ENCODE results near the gene NPEPL1. TPM values are rescaled to one million over a fixed set of nuclear protein-coding genes. Genes with fewer than 3 reads are reported as not detected.
"Not testable (repeated sequence)": the region's sequence is repeated elsewhere in the genome, so short reads cannot be mapped to it uniquely, and the experiment has no call there.

NPEPL1 gene
- total RNA-seq, 1 experiment from 2014 or later: 31.1 TPM

DNA sequence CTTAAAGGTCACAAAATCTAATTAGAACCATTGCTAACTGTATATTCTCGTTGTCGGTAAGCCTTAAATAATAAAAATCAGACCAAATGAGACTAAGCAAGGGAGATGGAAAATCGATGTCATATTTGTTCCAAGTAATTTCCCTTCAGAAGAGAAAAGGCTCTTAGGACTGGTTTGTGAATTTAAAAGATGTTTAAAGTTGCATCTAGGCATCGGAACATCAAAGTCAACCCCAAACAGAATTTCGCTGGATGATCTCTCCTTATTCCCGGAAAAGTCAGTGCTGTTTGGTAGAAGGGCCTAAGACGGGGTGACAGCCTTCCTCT lies 63.8 kb downstream of the NPEPL1 start:
- no peak overlapping the region for H2BK15ac ChIP-seq (ENCODE audit: low read depth, low read length)
- WGBS (ENCODE audit: extremely low coverage, insufficient read length, low lambda C conversion rate): no CpG with 5 or more reads among the region's 7 CpGs
- DNase-seq: no peak
- no peak overlapping the region for H3K56ac ChIP-seq (ENCODE audit: insufficient read length, low read depth, low read length)
- no peaks in the 10 kb centered on the region for H4K20me1 ChIP-seq (ENCODE audit: control insufficient read depth, insufficient read depth, insufficient read length)
- H3K23ac ChIP-seq (ENCODE audit: insufficient read length, low read depth, low read length): no peak overlapping the region
- H2AFZ ChIP-seq (ENCODE audit: low read length): no peak overlapping the region
- no peaks in the 10 kb centered on the region for H3K79me1 ChIP-seq (ENCODE audit: insufficient read depth, low read depth, low read length, poor library complexity, severe bottlenecking)
- H4K91ac ChIP-seq (ENCODE audit: insufficient read length, low read depth, low read length): no peak overlapping the region
- H2BK5ac ChIP-seq (ENCODE audit: insufficient read length, low read length): no peak overlapping the region
- H4K8ac ChIP-seq (replicated peaks; ENCODE audit: insufficient read length, low read depth, low read length): no peak overlapping the region
- no peaks in the 10 kb centered on the region; the same call in 1 of the 2 replicates for H3K27me3 ChIP-seq (ENCODE audit: insufficient read depth, low read length)
- no peak overlapping the region for H3T11ph ChIP-seq (ENCODE audit: low read length)
- no peak overlapping the region for H2BK120ac ChIP-seq (ENCODE audit: low read depth, low read length, poor library complexity, severe bottlenecking)
- no peaks in the 10 kb centered on the region for H3K79me2 ChIP-seq (ENCODE audit: insufficient read depth, low read length)
- H3K9ac ChIP-seq (ENCODE audit: extremely low read depth, insufficient read length, low read length): no peak overlapping the region
- peaks cover 15% of the 10 kb centered on the region for H3K4me1 ChIP-seq (ENCODE audit: insufficient read depth, low read length)
- Mint-ChIP-seq H3K4me3 (no peak overlapping the region), H3K27ac (no peak overlapping the region), H3K4me1 (peaks cover 38 to 48% of the 10 kb centered on the region in 2 experiments), H3K36me3 (ENCODE audit: insufficient read depth in 1 of 3, low read depth in 3 of 3) (peaks cover 0 to 6% (median 3%) of the 10 kb centered on the region in 3 experiments; a peak in 3 of 7 replicates), H3K27me3 (ENCODE audit: low read depth) (peaks cover 81% of the 10 kb centered on the region), H3K9me3 (peaks cover 0 to 2% of the 10 kb centered on the region in 2 experiments; a peak in 2 of 5 replicates)
- H4K5ac ChIP-seq (ENCODE audit: insufficient read length, low read depth, low read length): no peak overlapping the region
- H3K4me2 ChIP-seq (ENCODE audit: insufficient read depth, insufficient read length, low read length): no peak overlapping the region
- no peak overlapping the region for H3K4ac ChIP-seq (ENCODE audit: low read depth, low read length)
- H2AK5ac ChIP-seq (ENCODE audit: insufficient read length, low read length): no peak overlapping the region
- H3K18ac ChIP-seq (ENCODE audit: insufficient read length, low read depth, low read length): no peak overlapping the region
- TF ChIP-seq, protein P1, sequence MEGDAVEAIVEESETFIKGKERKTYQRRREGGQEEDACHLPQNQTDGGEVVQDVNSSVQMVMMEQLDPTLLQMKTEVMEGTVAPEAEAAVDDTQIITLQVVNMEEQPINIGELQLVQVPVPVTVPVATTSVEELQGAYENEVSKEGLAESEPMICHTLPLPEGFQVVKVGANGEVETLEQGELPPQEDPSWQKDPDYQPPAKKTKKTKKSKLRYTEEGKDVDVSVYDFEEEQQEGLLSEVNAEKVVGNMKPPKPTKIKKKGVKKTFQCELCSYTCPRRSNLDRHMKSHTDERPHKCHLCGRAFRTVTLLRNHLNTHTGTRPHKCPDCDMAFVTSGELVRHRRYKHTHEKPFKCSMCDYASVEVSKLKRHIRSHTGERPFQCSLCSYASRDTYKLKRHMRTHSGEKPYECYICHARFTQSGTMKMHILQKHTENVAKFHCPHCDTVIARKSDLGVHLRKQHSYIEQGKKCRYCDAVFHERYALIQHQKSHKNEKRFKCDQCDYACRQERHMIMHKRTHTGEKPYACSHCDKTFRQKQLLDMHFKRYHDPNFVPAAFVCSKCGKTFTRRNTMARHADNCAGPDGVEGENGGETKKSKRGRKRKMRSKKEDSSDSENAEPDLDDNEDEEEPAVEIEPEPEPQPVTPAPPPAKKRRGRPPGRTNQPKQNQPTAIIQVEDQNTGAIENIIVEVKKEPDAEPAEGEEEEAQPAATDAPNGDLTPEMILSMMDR (conservative IDR thresholded peaks at IDR 0.05): no peak
- H3K14ac ChIP-seq (ENCODE audit: insufficient read depth, low read length): no peak overlapping the region
- no peak overlapping the region for H2BK20ac ChIP-seq (ENCODE audit: low read depth, low read length, poor library complexity, severe bottlenecking)
- H2BK12ac ChIP-seq (ENCODE audit: insufficient read length, low read depth, low read length): no peak overlapping the region
- no peak overlapping the region for H3K27ac ChIP-seq (ENCODE audit: insufficient read length, low read depth, low read length)
- no peaks in the 10 kb centered on the region for H3K23me2 ChIP-seq (ENCODE audit: insufficient read length, low read depth, low read length, poor library complexity, severe bottlenecking)
- no peaks in the 10 kb centered on the region for H3K9me3 ChIP-seq (ENCODE audit: control insufficient read depth, low read depth, low read length)

DNA sequence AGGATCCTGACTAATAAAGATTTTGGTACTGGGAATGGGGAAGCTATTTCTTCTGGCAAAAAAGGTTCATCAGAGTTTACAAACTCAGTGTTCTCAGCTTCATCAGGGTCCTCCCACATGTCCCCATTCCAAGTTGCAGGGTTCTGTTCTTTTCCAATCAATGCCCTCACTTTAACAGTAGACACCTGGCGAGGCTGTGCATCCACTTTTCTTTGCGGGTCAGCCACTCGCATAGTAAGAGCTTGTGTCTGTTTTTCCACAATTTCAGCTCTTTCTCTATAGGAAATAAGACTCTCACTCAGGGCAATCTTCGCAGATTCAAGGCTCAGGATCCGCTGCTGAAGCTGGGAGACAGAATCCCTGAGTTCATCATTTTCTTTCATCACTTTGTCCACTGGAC lies 65.0 kb downstream of the NPEPL1 start:
- not testable (repeated sequence) for H3T11ph ChIP-seq (ENCODE audit: low read length); H4K91ac ChIP-seq (ENCODE audit: insufficient read length, low read depth, low read length); H3K14ac ChIP-seq (ENCODE audit: insufficient read depth, low read length); H2BK5ac ChIP-seq (ENCODE audit: insufficient read length, low read length); H3K23ac ChIP-seq (ENCODE audit: insufficient read length, low read depth, low read length); H3K9me3 ChIP-seq (ENCODE audit: control insufficient read depth, low read depth, low read length); H3K36me3 Mint-ChIP-seq (ENCODE audit: insufficient read depth in 1 of 3, low read depth in 3 of 3); H3K79me2 ChIP-seq (ENCODE audit: insufficient read depth, low read length); H2BK20ac ChIP-seq (ENCODE audit: low read depth, low read length, poor library complexity, severe bottlenecking); H3K18ac ChIP-seq (ENCODE audit: insufficient read length, low read depth, low read length); H3K9me3 Mint-ChIP-seq; H2AK5ac ChIP-seq (ENCODE audit: insufficient read length, low read length); H3K27ac Mint-ChIP-seq; H3K27me3 ChIP-seq (ENCODE audit: insufficient read depth, low read length); H3K79me1 ChIP-seq (ENCODE audit: insufficient read depth, low read depth, low read length, poor library complexity, severe bottlenecking); H4K5ac ChIP-seq (ENCODE audit: insufficient read length, low read depth, low read length); H3K27ac ChIP-seq (ENCODE audit: insufficient read length, low read depth, low read length); H3K4me3 Mint-ChIP-seq; H2AFZ ChIP-seq (ENCODE audit: low read length); H4K8ac ChIP-seq (replicated peaks; ENCODE audit: insufficient read length, low read depth, low read length); H3K4ac ChIP-seq (ENCODE audit: low read depth, low read length); H3K23me2 ChIP-seq (ENCODE audit: insufficient read length, low read depth, low read length, poor library complexity, severe bottlenecking); H3K56ac ChIP-seq (ENCODE audit: insufficient read length, low read depth, low read length); H2BK15ac ChIP-seq (ENCODE audit: low read depth, low read length); H2BK12ac ChIP-seq (ENCODE audit: insufficient read length, low read depth, low read length); H2BK120ac ChIP-seq (ENCODE audit: low read depth, low read length, poor library complexity, severe bottlenecking); H4K20me1 ChIP-seq (ENCODE audit: control insufficient read depth, insufficient read depth, insufficient read length); H3K4me2 ChIP-seq (ENCODE audit: insufficient read depth, insufficient read length, low read length); H3K9ac ChIP-seq (ENCODE audit: extremely low read depth, insufficient read length, low read length); DNase-seq
- peaks cover 79% of the 10 kb centered on the region for H3K27me3 Mint-ChIP-seq (ENCODE audit: low read depth)
- H3K4me1 ChIP-seq (ENCODE audit: insufficient read depth, low read length): peaks cover 12% of the 10 kb centered on the region
- peaks cover 28 to 37% of the 10 kb centered on the region in 2 experiments for H3K4me1 Mint-ChIP-seq
- WGBS (ENCODE audit: extremely low coverage, insufficient read length, low lambda C conversion rate): no CpG with 5 or more reads among the region's 5 CpGs

Data from H9 (cell line).